ENCODE results near the gene GRIN3A. TPM values are rescaled to one million over a fixed set of nuclear protein-coding genes. Genes with fewer than 3 reads are reported as not detected.
"Not testable (repeated sequence)": the region's sequence is repeated elsewhere in the genome, so short reads cannot be mapped to it uniquely, and the experiment has no call there.

The GRIN3A gene
- total RNA-seq, 1 donor from 2014 or later: 0.13 TPM

GRCh38 chr9:101549472-101550098 is 188.9 kb downstream of the GRIN3A start:
- DNase-seq (ENCODE audit: low spot score); ATAC-seq; intact Hi-C loops (cut with DNase I): not testable (repeated sequence)

DNA sequence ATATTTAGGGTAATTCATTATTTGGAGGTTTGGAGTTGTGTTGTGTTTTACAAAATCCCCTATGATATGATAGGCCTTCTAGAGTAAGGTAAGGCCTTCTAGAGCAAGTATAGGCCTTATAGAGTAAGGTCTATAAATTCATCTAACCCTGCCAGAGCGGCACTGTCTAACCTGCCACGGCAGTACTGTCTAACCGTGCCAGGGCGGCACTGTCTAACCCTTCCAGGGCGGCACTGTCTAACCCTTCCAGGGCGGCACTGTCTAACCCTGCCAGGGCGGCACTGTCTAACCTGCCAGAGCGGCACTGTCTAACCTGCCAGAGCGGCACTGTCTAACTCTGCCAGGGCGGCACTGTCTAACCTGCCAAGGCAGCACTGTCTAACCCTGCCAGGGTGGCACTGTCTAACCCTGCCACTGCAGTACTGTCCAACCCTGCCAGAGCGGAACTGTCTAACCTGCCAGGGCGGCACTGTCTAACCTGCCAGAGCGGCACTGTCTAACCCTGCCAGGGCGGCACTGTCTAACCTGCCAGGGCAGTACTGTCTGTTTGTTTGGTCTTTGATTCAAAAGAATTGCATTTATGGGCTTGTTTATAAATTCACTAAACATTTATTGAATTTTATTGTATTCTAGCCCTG is 195.2 kb downstream of the GRIN3A start:
- no peak for ATAC-seq
- no peak for DNase-seq (ENCODE audit: low spot score)
- intact Hi-C loops (cut with DNase I): no loop called here

DNA sequence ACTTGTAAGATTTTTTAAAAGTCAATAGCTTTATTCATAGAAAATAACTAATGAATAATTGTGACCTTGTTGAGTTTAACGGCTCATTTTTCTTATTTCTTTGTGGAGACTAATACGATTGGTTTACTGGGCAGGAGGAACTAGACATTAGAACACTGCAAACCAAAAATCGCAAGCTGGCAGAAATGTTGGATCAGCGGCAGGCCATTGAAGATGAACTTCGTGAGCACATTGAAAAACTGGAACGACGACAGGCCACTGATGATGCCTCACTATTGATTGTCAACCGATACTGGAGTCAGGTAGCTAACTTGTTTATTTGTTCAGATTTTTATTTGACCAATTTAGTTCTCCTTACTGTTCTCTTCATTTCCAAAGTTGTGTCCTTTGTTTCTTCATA is 198.4 kb downstream of the GRIN3A start:
- no peak for DNase-seq (ENCODE audit: low spot score)
- ATAC-seq: no peak
- intact Hi-C loops (cut with DNase I): no loop called here

DNA sequence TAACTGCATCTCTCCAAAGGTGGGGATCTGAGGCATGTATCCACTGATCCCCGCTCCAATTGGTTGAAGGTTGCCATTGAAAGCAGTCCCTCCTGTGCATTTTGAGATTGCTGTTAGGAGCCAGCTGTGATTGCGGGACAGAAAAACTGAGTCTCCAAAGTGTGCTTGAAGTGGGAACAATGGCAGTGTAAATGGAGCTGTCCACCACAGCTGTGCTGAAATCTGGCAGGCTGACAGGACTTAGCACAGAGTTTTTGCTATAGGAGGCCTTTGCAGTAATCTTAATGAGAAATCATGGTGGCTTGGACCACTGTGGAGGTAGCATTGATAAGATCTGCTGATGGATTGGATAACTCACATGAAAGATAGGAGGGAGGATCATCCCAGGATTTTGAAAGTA is 201.5 kb downstream of the GRIN3A start:
- intact Hi-C loops (cut with DNase I): no loop called here
- ATAC-seq (no peak), DNase-seq (ENCODE audit: low spot score) (no peak)

- intact Hi-C loops (cut with DNase I): no loop called here
- no peak for ATAC-seq
- DNase-seq (ENCODE audit: low spot score): no peak
Measured at GRCh38 chr9:101536351-101536750, 202.1 kb downstream of the GRIN3A start.

- ATAC-seq: peak; percentile 99
- intact Hi-C loops (cut with DNase I): no loop called here
- DNase-seq (ENCODE audit: low spot score): peak; percentile 100
Measured at GRCh38 chr9:101533334-101534204, 204.9 kb downstream of the GRIN3A start, which contains the start of gene RNF20. RNF20 (plus strand) TSS chr9:101533853; CDS start chr9:101535424, 1,571 bp downstream.

DNA sequence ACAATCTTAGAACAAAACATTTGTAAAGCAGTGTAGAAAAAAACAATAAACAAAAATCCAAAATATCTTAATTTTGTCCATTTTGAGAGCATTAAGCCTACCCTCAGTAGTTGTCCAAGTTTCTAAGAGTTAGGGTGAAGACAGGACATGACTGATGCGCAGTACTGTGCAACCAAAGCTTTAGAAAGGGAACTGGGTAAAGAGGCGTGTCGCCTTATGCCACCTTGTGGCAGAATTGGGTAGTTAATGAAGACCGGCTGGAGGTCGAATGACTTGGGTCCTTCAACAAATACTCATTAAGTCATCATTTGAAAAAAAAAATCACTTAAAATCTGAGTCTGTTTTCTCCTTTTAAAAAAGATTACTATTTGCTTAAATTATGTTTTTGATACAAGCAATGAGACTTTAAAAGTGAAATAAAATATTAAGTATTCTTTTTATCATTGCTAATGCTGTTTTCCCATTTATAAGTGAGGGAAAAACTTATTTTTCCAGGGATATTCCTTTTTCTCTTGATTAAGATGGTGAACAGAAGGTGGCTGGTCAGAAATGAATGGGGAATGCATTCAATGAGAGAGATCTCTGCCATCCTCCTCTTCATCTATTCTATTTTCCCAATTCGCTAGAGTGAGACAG is 208.3 kb downstream of the GRIN3A start:
- peak; percentile 71 for DNase-seq (ENCODE audit: low spot score)
- ATAC-seq: peak; percentile 14
- intact Hi-C loops (cut with DNase I): no loop called here

DNA sequence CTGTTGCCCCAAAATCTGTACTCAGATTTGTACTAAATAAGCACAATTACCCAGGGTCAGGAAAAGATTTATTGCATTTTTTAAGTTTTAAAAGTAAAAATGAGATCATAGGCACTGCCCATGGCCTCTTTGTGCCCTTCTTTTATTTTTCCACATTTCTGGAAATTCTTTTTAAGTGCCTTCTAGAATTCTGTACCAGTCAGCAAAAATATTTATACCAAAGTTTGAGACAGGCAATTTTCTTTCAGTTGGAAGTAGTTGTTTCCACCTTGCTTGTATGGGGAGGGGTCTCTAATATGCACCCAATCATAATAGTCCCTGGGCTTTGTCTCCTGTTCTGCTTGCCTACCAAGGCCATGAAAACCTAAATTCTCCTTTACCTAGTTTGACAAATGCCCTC is 210.4 kb downstream of the GRIN3A start:
- ATAC-seq (no peak), DNase-seq (ENCODE audit: low spot score) (no peak)
- intact Hi-C loops (cut with DNase I): no loop called here

DNA sequence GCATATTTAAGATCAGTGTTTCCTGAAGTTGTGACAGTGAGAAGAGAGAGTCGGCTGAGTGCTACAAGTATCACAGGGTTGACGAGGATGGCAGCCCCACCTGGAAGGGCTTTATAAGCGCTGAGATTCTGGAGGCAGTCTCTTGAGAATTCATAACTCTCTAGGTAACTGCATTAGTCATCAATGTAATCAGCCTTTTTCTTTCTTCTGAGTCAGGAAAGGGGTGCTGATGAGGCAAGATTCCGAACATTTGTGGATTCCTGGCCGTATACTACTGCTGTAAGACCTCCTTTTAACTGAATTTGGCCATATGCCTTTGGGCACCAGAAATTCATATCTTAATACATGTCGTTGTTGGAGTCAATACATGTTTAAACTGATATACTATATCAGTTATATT is 211.4 kb downstream of the GRIN3A start:
- ATAC-seq: no peak
- intact Hi-C loops (cut with DNase I): no loop called here
- DNase-seq (ENCODE audit: low spot score): no peak

- no peak for DNase-seq (ENCODE audit: low spot score)
- ATAC-seq: no peak
- intact Hi-C loops (cut with DNase I): no loop called here
Measured at GRCh38 chr9:101524371-101524770, 214.1 kb downstream of the GRIN3A start.

Other genes with a start within 250 kb of the GRIN3A start
- 59.2 TPM for gene RNF20, start 204.8 kb downstream of the GRIN3A start, total RNA-seq
- not detected for gene PPP3R2, start 143.7 kb downstream of the GRIN3A start, total RNA-seq

Data from sciatic nerve (tissue), 2 donors.